GM12878 (cell line): ENCODE data around the gene NALF2.

Experiments
- POLR2AphosphoS5 ChIP-seq: IDR thresholded peaks from 2 replicates; pipeline ENCODE4 v1.6.1; 2011; ENCODE audit warnings: mild to moderate bottlenecking, low read length, inconsistent platforms
- RAD21 ChIP-seq: IDR thresholded peaks from 2 replicates; pipeline ENCODE4 v1.6.1; 2011; ENCODE audit warnings: mild to moderate bottlenecking, low read depth, low read length, moderate library complexity; ENCODE audit not compliant: insufficient read depth
- SMC3 ChIP-seq: IDR thresholded peaks from 2 replicates; pipeline ENCODE4 v1.6.1; 2011; ENCODE audit warnings: low read length, improper control_type of control experiment, borderline replicate concordance
- TF ChIP-seq, protein P1 (sequence below), 3 experiments: IDR thresholded peaks in 2 of 3; conservative IDR thresholded peaks in 1 of 3; 2 replicates each; pipeline ENCODE4 v1.5.1; 2011; ENCODE audit warnings: low read depth in 3 of 3, low read length in 3 of 3, mild to moderate bottlenecking in 3 of 3, control low read depth in 2 of 3, moderate library complexity in 2 of 3, inconsistent platforms in 1 of 3, mixed read lengths in 1 of 3; ENCODE audit not compliant: control insufficient read depth in 2 of 3, insufficient read depth in 1 of 3; ENCODE audit errors: extremely low read depth in 1 of 3
- TF ChIP-seq, protein P2 (sequence below): IDR thresholded peaks from 2 replicates; pipeline ENCODE4 v1.6.1; 2011; ENCODE audit warnings: low read depth, low read length, improper control_type of control experiment, borderline replicate concordance

DNA sequence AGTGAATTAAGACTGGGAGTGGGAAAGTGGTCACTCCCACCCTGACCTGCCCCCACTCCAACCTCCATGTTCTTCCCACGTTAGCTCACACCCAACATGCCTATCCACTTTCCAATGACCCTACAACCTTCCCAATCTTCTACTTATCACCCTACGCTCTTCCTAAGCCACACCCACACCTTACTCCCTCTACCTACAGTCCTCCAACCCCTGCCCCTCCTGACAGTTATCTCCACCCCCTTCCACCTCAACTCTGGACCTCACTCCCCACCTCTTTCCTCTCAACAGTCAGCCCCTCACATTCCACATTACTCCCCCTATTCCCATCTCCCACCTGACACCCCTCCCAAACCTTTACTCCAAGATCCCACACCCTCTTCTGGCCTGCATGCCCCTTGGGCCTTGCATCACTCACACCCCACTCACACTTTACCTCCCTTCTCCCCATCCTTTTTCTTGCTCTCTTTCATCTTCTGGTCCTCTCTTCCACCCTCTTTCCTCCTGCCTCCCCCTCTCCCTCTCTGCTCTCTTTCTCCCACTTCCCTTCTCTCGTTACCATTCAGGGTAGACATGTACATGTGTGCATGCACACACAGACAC is 6.9 kb downstream of the NALF2 start:
- TF ChIP-seq, protein P1, sequence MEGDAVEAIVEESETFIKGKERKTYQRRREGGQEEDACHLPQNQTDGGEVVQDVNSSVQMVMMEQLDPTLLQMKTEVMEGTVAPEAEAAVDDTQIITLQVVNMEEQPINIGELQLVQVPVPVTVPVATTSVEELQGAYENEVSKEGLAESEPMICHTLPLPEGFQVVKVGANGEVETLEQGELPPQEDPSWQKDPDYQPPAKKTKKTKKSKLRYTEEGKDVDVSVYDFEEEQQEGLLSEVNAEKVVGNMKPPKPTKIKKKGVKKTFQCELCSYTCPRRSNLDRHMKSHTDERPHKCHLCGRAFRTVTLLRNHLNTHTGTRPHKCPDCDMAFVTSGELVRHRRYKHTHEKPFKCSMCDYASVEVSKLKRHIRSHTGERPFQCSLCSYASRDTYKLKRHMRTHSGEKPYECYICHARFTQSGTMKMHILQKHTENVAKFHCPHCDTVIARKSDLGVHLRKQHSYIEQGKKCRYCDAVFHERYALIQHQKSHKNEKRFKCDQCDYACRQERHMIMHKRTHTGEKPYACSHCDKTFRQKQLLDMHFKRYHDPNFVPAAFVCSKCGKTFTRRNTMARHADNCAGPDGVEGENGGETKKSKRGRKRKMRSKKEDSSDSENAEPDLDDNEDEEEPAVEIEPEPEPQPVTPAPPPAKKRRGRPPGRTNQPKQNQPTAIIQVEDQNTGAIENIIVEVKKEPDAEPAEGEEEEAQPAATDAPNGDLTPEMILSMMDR (IDR thresholded peaks at IDR 0.05 in 2 of 3, conservative IDR thresholded peaks at IDR 0.05 in 1 of 3; ENCODE audit: control insufficient read depth in 2 of 3, extremely low read depth in 1 of 3, insufficient read depth in 1 of 3, low read depth in 3 of 3, low read length in 3 of 3): no peak
- TF ChIP-seq POLR2AphosphoS5 (no peak), RAD21 (no peak), SMC3 (no peak)
- TF ChIP-seq, protein P2, sequence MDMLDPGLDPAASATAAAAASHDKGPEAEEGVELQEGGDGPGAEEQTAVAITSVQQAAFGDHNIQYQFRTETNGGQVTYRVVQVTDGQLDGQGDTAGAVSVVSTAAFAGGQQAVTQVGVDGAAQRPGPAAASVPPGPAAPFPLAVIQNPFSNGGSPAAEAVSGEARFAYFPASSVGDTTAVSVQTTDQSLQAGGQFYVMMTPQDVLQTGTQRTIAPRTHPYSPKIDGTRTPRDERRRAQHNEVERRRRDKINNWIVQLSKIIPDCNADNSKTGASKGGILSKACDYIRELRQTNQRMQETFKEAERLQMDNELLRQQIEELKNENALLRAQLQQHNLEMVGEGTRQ: no peak
